Mononuclear cell (primary cell): ENCODE measurements around the gene VARS1. TPM values are rescaled to one million over a fixed set of nuclear protein-coding genes. Genes with fewer than 3 reads are reported as not detected.

Source experiments
- H3K27me3 ChIP-seq: 2 replicates; pipeline ENCODE4 v1.6.0; 2011; ENCODE audit warnings: low read length, control low read depth; ENCODE audit not compliant: insufficient read depth
- H3K4me1 ChIP-seq: 2 replicates; pipeline ENCODE4 v1.5.1; 2011; ENCODE audit warnings: mild to moderate bottlenecking, low read length, control low read depth; ENCODE audit not compliant: insufficient read depth
- H3K4me3 ChIP-seq: 2 replicates; pipeline ENCODE4 v1.5.1; 2011; ENCODE audit warnings: mild to moderate bottlenecking, low read length, moderate library complexity
- H3K9me3 ChIP-seq: 2 replicates; pipeline ENCODE4 v1.5.1; 2011; ENCODE audit warnings: low read depth, mild to moderate bottlenecking, control low read depth, low read length
- total RNA-seq: library from RNA; depleted of rRNA; stranded (reverse); fragments of >200 nt; gene quantifications from one replicate; pipeline ENCODE4 v1.2.3, GENCODE V29; 2012

Gene VARS1
- total RNA-seq, 1 donor, result 12.3 TPM

GRCh38 chr6:31785475-31785874 is 10.1 kb downstream of the VARS1 start:
- Histone ChIP-seq H3K27me3 (no peaks in the 10 kb centered on the region), H3K4me3 (no peak overlapping the region), H3K4me1 (peaks cover 3% of the 10 kb centered on the region), H3K9me3 (no peaks in the 10 kb centered on the region)

- no peaks in the 10 kb centered on the region for H3K4me1 ChIP-seq
- H3K4me3 ChIP-seq, result no peak overlapping the region
- no peaks in the 10 kb centered on the region for H3K27me3 ChIP-seq
- no peaks in the 10 kb centered on the region for H3K9me3 ChIP-seq
These were observed 11.2 kb downstream of the VARS1 start for GRCh38 chr6:31784098-31784925.

- H3K9me3 ChIP-seq, result no peaks in the 10 kb centered on the region
- H3K4me3 ChIP-seq, result no peak overlapping the region
- H3K27me3 ChIP-seq, result no peaks in the 10 kb centered on the region
- H3K4me1 ChIP-seq, result peaks cover 3% of the 10 kb centered on the region
These were observed 13.3 kb downstream of the VARS1 start for GRCh38 chr6:31782126-31782855.

- Histone ChIP-seq H3K4me3 (no peak overlapping the region), H3K27me3 (no peaks in the 10 kb centered on the region), H3K9me3 (no peaks in the 10 kb centered on the region), H3K4me1 (peaks cover 11% of the 10 kb centered on the region)
These were observed 14.1 kb downstream of the VARS1 start for GRCh38 chr6:31781244-31782125.

- Histone ChIP-seq H3K4me1 (peaks cover 16% of the 10 kb centered on the region), H3K4me3 (no peak overlapping the region), H3K9me3 (no peaks in the 10 kb centered on the region), H3K27me3 (no peaks in the 10 kb centered on the region)
These were observed 14.9 kb downstream of the VARS1 start for GRCh38 chr6:31780507-31781243.

GRCh38 chr6:31779908-31780307 is 15.6 kb downstream of the VARS1 start:
- Histone ChIP-seq H3K9me3 (no peaks in the 10 kb centered on the region), H3K27me3 (no peaks in the 10 kb centered on the region), H3K4me1 (peaks cover 16% of the 10 kb centered on the region), H3K4me3 (no peak overlapping the region)

- H3K4me1 ChIP-seq, result peaks cover 16% of the 10 kb centered on the region
- H3K9me3 ChIP-seq, result no peaks in the 10 kb centered on the region
- H3K4me3 ChIP-seq, result no peak overlapping the region
- H3K27me3 ChIP-seq, result no peaks in the 10 kb centered on the region
These were observed 16.3 kb downstream of the VARS1 start for GRCh38 chr6:31778999-31779885.

- peaks cover 20% of the 10 kb centered on the region for H3K4me1 ChIP-seq
- H3K27me3 ChIP-seq, result no peaks in the 10 kb centered on the region
- H3K4me3 ChIP-seq, result no peak overlapping the region
- H3K9me3 ChIP-seq, result no peaks in the 10 kb centered on the region
These were observed 17.4 kb downstream of the VARS1 start for GRCh38 chr6:31778193-31778592.

- no peak overlapping the region for H3K4me3 ChIP-seq
- H3K27me3 ChIP-seq, result no peaks in the 10 kb centered on the region
- H3K4me1 ChIP-seq, result peaks cover 26% of the 10 kb centered on the region
- no peaks in the 10 kb centered on the region for H3K9me3 ChIP-seq
These were observed 17.9 kb downstream of the VARS1 start for GRCh38 chr6:31777667-31778050.

GRCh38 chr6:31776989-31777666 is 18.4 kb downstream of the VARS1 start, which contains the start of gene VWA7:
Gene VWA7, minus strand, starts transcription at chr6:31777328. Its CDS starts 549 bp downstream, at chr6:31776779.
- no peak within 1 kb of the TSS for H3K4me3 ChIP-seq
- H3K4me1 ChIP-seq, result peaks cover 30% of the 10 kb centered on the region
- no peaks in the 10 kb centered on the region for H3K27me3 ChIP-seq
- H3K9me3 ChIP-seq, result no peaks in the 10 kb centered on the region

- Histone ChIP-seq H3K27me3 (no peaks in the 10 kb centered on the region), H3K4me1 (peaks cover 32% of the 10 kb centered on the region), H3K9me3 (no peaks in the 10 kb centered on the region), H3K4me3 (no peak overlapping the region)
These were observed 19.0 kb downstream of the VARS1 start for GRCh38 chr6:31776485-31776988.

GRCh38 chr6:31775633-31776484 is 19.7 kb downstream of the VARS1 start:
- peaks cover 32% of the 10 kb centered on the region for H3K4me1 ChIP-seq
- H3K4me3 ChIP-seq, result no peak overlapping the region
- no peaks in the 10 kb centered on the region for H3K9me3 ChIP-seq
- no peaks in the 10 kb centered on the region for H3K27me3 ChIP-seq
